Fibroblast of skin of right biceps (primary cell): ENCODE measurements around the gene LTB4R.
A peak's percentile ranks its signal among the peaks of the same experiment; 100 is the strongest.

Source experiments
- DNase-seq: peaks from one replicate; pipeline ENCODE4 v3.0.0-alpha.2; 2013

The LTB4R gene

GRCh38 chr14:24279301-24280186 is 31.8 kb upstream of the LTB4R start:
- DNase-seq = peak; percentile 15

- no peak for DNase-seq
Measured at GRCh38 chr14:24280797-24281460, 30.4 kb upstream of the LTB4R start.

GRCh38 chr14:24281636-24282035 is 29.7 kb upstream of the LTB4R start:
- no peak for DNase-seq

GRCh38 chr14:24282736-24283135 is 28.6 kb upstream of the LTB4R start:
- no peak for DNase-seq

GRCh38 chr14:24283796-24284460 is 27.4 kb upstream of the LTB4R start:
- no peak for DNase-seq

GRCh38 chr14:24284501-24285035 is 26.7 kb upstream of the LTB4R start:
- no peak for DNase-seq

GRCh38 chr14:24285351-24285750 is 26.0 kb upstream of the LTB4R start:
- DNase-seq = no peak

- no peak for DNase-seq
Measured at GRCh38 chr14:24286996-24287395, 24.3 kb upstream of the LTB4R start.

GRCh38 chr14:24289649-24290280 is 21.5 kb upstream of the LTB4R start:
- DNase-seq = no peak

GRCh38 chr14:24290746-24291145 is 20.6 kb upstream of the LTB4R start:
- no peak for DNase-seq

GRCh38 chr14:24291446-24292117 is 19.7 kb upstream of the LTB4R start:
- DNase-seq = no peak

GRCh38 chr14:24292118-24292807 is 19.0 kb upstream of the LTB4R start:
- DNase-seq = no peak

- DNase-seq = no peak
Measured at GRCh38 chr14:24293525-24293924, 17.8 kb upstream of the LTB4R start.

GRCh38 chr14:24296341-24297157 is 14.8 kb upstream of the LTB4R start:
- DNase-seq = peak; percentile 94

- peak; percentile 27 for DNase-seq
Measured at GRCh38 chr14:24297190-24297964, 13.9 kb upstream of the LTB4R start.

- peak; percentile 55 for DNase-seq
Measured at GRCh38 chr14:24298892-24299254, 12.4 kb upstream of the LTB4R start.

- peak; percentile 88 for DNase-seq
Measured at GRCh38 chr14:24299255-24300191, 11.8 kb upstream of the LTB4R start, which contains the start of the genes DHRS1 and NOP9. TSS of gene DHRS1 (minus strand) at chr14:24299780. CDS start at chr14:24299106, 674 bp downstream. TSS of gene NOP9 (plus strand) at chr14:24299850. CDS start at chr14:24299955, 105 bp downstream.

- no peak for DNase-seq
Measured at GRCh38 chr14:24300326-24300980, 10.8 kb upstream of the LTB4R start.
